Activated CD8-positive, alpha-beta T cell treated with anti-CD3 and anti-CD28 coated beads for 36 hours (primary cell): Measurements from ENCODE around the gene MSANTD3. TPM values are rescaled to one million over a fixed set of nuclear protein-coding genes. Genes with fewer than 3 reads are reported as not detected.

Experiments
- ATAC-seq: fragments of 200-7000 bp; cut with Tn5 transposase; one replicate; pipeline ENCODE4 v1.10.0; 2021; ENCODE audit warnings: mild to moderate bottlenecking, moderate library complexity
- CTCF ChIA-PET: fragments of 350-600 bp; sonication (Branson Sonifier 250); formaldehyde crosslinking; loops from one replicate; lab custom pipeline; 2021; ENCODE audit warnings: antibody characterized with exemption; lab: Charles Lee
- POLR2A ChIA-PET: fragments of 350-600 bp; sonication (Branson Sonifier 250); formaldehyde crosslinking; loops from one replicate; lab custom pipeline; 2021; ENCODE audit warnings: antibody characterized with exemption; lab: Charles Lee
- DNase-seq: peaks from one replicate; pipeline ENCODE4 v3.0.0-alpha.2; 2020
- H3K27ac Mint-ChIP-seq: one replicate; pipeline ENCODE4 v1.8.0; 2021; ENCODE audit warnings: mild to moderate bottlenecking, mixed read lengths
- H3K27me3 Mint-ChIP-seq: one replicate; pipeline ENCODE4 v1.8.0; 2021; ENCODE audit warnings: mixed read lengths
- H3K36me3 Mint-ChIP-seq: one replicate; pipeline ENCODE4 v1.8.0; 2021; ENCODE audit warnings: low read depth, mixed read lengths
- H3K4me1 Mint-ChIP-seq: one replicate; pipeline ENCODE4 v1.8.0; 2021; ENCODE audit warnings: low read depth, mixed read lengths
- H3K4me3 Mint-ChIP-seq: one replicate; pipeline ENCODE4 v1.8.0; 2021; ENCODE audit warnings: mild to moderate bottlenecking, moderate library complexity, mixed read lengths
- H3K9me3 Mint-ChIP-seq: one replicate; pipeline ENCODE4 v1.8.0; 2021; ENCODE audit warnings: mixed read lengths
- CTCF ChIP-seq: fragments of 200-600 bp; IDR thresholded peaks from one replicate; pipeline ENCODE4 v1.8.0; 2022; ENCODE audit warnings: antibody characterized with exemption, mild to moderate bottlenecking
- intact Hi-C: fragments of 100-400 bp; cut with micrococcal nuclease; formaldehyde crosslinking; loops from one replicate; pipeline ENCODE4 v1.10.0; 2022
- total RNA-seq, 2 experiments: library from RNA; stranded (reverse); gene quantifications; one replicate each; pipeline ENCODE4 v1.2.3, GENCODE V29; 2021

Gene MSANTD3
- total RNA-seq, 2 experiments from 2014 or later = 13.3 to 14.6 TPM

DNA sequence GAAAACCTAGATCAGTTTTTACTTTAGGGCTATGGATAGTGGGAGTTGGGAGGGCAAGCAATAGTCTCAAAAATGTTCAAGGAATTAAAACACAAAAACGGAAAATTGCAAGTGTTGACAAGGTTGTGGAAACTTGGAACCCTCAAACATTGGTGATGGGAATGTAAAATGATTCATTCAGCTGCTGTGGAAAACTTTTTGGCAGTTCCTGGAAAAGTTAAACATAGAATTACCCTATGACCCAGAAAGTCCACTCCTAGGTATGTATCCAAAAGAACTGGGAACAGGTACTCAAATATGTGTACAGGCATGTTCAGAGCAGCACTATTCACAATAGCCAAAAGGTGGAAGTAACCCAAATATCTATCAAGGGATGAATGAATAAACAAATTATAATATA lies 1.2 kb upstream of the MSANTD3 start:
- H3K27ac Mint-ChIP-seq = no peak overlapping the region
- ChIA-PET CTCF (interaction anchor here (1.6 to 4.4 kb wide), 2 partner anchors 11 to 12 kb away, joined by 3 to 32 read pairs; no protein-coding TSS in a partner anchor), POLR2A (interaction anchor here (1.3 kb wide), 1 partner anchor 10 kb away, joined by 4 read pairs; no protein-coding TSS in a partner anchor)
- no peak for TF ChIP-seq CTCF
- H3K27me3 Mint-ChIP-seq = peaks cover 4% of the 10 kb centered on the region
- H3K4me1 Mint-ChIP-seq = peaks cover 33% of the 10 kb centered on the region
- H3K9me3 Mint-ChIP-seq = no peaks in the 10 kb centered on the region
- intact Hi-C loops = no loop called here
- H3K4me3 Mint-ChIP-seq = peak overlapping the region; percentile 89
- H3K36me3 Mint-ChIP-seq = no peaks in the 10 kb centered on the region
- ATAC-seq = no peak
- no peak for DNase-seq

DNA sequence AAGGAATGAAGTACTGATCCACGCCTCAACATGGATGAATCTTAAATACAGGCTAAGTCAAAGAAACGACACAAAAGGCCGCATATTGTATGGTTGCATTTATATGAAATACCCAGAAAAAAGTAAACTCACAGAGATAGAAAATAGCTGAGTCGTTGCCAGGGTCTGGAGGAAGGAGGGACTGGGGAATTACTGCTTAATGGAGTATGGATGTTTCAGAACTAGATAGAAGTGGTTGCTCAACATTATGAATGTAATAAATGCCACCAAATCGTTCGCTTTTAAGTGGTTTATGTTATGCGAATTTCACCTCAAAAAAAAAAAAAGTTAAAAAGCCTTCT lies 784 bp upstream of the MSANTD3 start:
- Mint-ChIP-seq H3K9me3 (no peaks in the 10 kb centered on the region), H3K36me3 (no peaks in the 10 kb centered on the region), H3K27ac (peak overlapping the region; percentile 95), H3K27me3 (peaks cover 4% of the 10 kb centered on the region), H3K4me3 (peak overlapping the region; percentile 89), H3K4me1 (peaks cover 33% of the 10 kb centered on the region)
- intact Hi-C loops = no loop called here
- no peak for TF ChIP-seq CTCF
- ChIA-PET CTCF (interaction anchor here (0.9 to 4.4 kb wide), 4 partner anchors 8 to 74 kb away, joined by 3 to 32 read pairs (median 4); partner anchors contain the start of gene TEX10), POLR2A (interaction anchor here (1.0 to 1.3 kb wide), 4 partner anchors 9 to 82 kb away, joined by 3 to 4 read pairs (median 4); no protein-coding TSS in a partner anchor)
- ATAC-seq = no peak
- DNase-seq = no peak

DNA sequence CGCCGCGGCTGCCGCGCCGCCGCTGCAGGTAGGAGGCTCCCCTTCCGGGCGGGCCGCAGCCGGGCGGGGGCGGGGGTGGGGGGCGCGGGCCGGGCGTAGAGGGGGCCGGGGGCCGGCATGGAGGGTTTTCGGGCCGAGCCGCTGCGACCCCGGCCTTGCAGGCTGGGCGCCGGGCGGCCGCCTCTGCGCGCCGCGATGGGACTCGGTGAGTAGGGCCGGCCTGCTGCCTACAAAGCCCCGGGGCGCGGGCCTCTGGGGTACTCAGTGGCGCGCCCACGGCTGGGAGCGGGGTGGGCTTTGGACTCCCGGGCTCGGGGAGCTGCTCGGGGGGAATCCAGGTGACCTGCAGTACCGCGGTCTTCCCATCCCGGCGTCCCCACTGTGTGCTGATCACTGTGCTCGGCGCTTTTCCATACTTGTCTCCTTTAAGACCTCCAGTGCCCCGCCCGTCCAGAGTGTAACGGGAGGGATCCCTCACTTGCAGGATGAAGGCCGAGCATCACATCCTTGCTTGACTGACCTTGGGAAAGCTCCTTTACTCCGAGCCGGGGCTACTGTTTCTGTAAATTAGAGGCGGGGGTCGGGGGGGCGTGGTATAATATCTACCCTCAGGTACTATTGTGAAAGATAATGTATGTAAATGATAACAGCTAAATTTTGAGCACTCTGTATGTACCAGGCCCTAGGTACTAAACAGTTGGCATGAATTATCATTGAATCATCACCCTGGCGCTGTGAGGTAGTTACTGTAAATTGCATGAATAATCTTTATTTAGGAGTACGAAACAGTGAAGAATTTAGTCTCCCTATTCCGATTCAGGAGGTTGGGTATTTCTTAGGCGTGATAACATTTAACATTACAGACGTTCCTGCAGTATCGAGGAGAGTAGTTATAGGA lies 672 bp downstream of the MSANTD3 start:
- peak overlapping the region; percentile 80 for H3K4me3 Mint-ChIP-seq
- H3K27ac Mint-ChIP-seq = peak overlapping the region; percentile 73
- H3K27me3 Mint-ChIP-seq = peaks cover 1% of the 10 kb centered on the region
- TF ChIP-seq CTCF = no peak
- POLR2A ChIA-PET = interaction anchor here (0.7 to 1.3 kb wide), 8 partner anchors 8 to 93 kb away, joined by 3 to 4 read pairs (median 4); partner anchors contain the start of gene TEX10
- intact Hi-C loops = no loop called here
- DNase-seq (peak; percentile 41), ATAC-seq (peak; percentile 65)
- CTCF ChIA-PET = interaction anchor here (1.6 to 4.4 kb wide), 3 partner anchors 10 to 75 kb away, joined by 3 to 32 read pairs (median 6); partner anchors contain the start of gene TEX10
- no peaks in the 10 kb centered on the region for H3K9me3 Mint-ChIP-seq
- no peaks in the 10 kb centered on the region for H3K36me3 Mint-ChIP-seq
- peaks cover 33% of the 10 kb centered on the region for H3K4me1 Mint-ChIP-seq

GRCh38 chr9:100428871-100429654 lies 2.1 kb downstream of the MSANTD3 start:
- ChIA-PET CTCF (interaction anchor here (1.0 to 1.7 kb wide), 3 partner anchors 9 to 167 kb away, joined by 3 to 12 read pairs (median 4); no protein-coding TSS in a partner anchor), POLR2A (no interaction called here)
- Mint-ChIP-seq H3K27me3 (no peaks in the 10 kb centered on the region), H3K36me3 (no peaks in the 10 kb centered on the region), H3K4me3 (no peak overlapping the region), H3K27ac (no peak overlapping the region), H3K9me3 (no peaks in the 10 kb centered on the region), H3K4me1 (peaks cover 33% of the 10 kb centered on the region)
- ATAC-seq = no peak
- no peak for TF ChIP-seq CTCF
- intact Hi-C loops = no loop called here
- no peak for DNase-seq
